K562 (cell line): ENCODE measurements around the gene ATF6B. TPM values are rescaled to one million over a fixed set of nuclear protein-coding genes. Genes with fewer than 3 reads are reported as not detected.

Experiments used
- CBX3 ChIP-seq, 2 experiments: IDR thresholded peaks; 1 replicate in 1 of 2; 2 replicates in 1 of 2; pipeline ENCODE4 v1.6.1; 2012; ENCODE audit warnings: inconsistent platforms in 2 of 2, low read length in 2 of 2, borderline replicate concordance in 1 of 2, control low read depth in 1 of 2
- CTBP1 ChIP-seq: fragments of 450-650 bp; IDR thresholded peaks from 2 replicates; pipeline ENCODE4 v1.6.1; 2016; ENCODE audit warnings: borderline replicate concordance
- ETV5 ChIP-seq: sonication (generic); formaldehyde crosslinking; IDR thresholded peaks from 2 replicates; pipeline ENCODE4 v1.4.0; 2020; ENCODE audit warnings: low read depth, mild to moderate bottlenecking, missing genetic modification reagents
- FOXP1 ChIP-seq: sonication (generic); formaldehyde crosslinking; IDR thresholded peaks from 2 replicates; pipeline ENCODE4 v1.8.0; 2022; ENCODE audit warnings: mild to moderate bottlenecking, missing genetic modification reagents
- GABPA ChIP-seq: fragments of 200-800 bp; sonication (Bioruptor generic); conservative IDR thresholded peaks from 2 replicates; pipeline ENCODE4 v1.6.1; 2016; ENCODE audit warnings: low read depth, missing genetic modification characterization, missing compliant biosample characterization
- JUNB ChIP-seq: fragments of 450-650 bp; formaldehyde crosslinking; conservative IDR thresholded peaks from 2 replicates; pipeline ENCODE4 v1.4.0; 2020; ENCODE audit warnings: mild to moderate bottlenecking
- JUND ChIP-seq, 2 experiments: IDR thresholded peaks; 2 replicates in 1 of 2; 3 replicates in 1 of 2; pipeline ENCODE4 v1.6.1; 2011; ENCODE audit warnings: borderline replicate concordance in 2 of 2, low read depth in 2 of 2, low read length in 2 of 2, improper control_type of control experiment in 1 of 2, missing biosample characterization in 1 of 2, missing genetic modification characterization in 1 of 2, missing genetic modification reagents in 1 of 2
- MAZ ChIP-seq, 2 experiments: fragments of 450-650 bp in 1 of 2; sonication (generic) in 1 of 2; formaldehyde crosslinking; IDR thresholded peaks in 1 of 2; conservative IDR thresholded peaks in 1 of 2; 2 replicates each; pipeline versions ENCODE4 v1.4.0 to v1.5.0; 2020; ENCODE audit warnings: mild to moderate bottlenecking in 1 of 2, missing genetic modification reagents in 1 of 2
- RBFOX2 ChIP-seq: fragments of 200-400 bp; formaldehyde crosslinking; IDR thresholded peaks from 2 replicates; pipeline ENCODE4 v1.6.1; 2017; ENCODE audit warnings: low read depth, mild to moderate bottlenecking, low read length, moderate library complexity
- SMARCC2 ChIP-seq: fragments of 450-650 bp; IDR thresholded peaks from 2 replicates; pipeline ENCODE4 v1.6.1; 2017; ENCODE audit warnings: antibody characterized with exemption, moderate library complexity, mild to moderate bottlenecking, low read depth
- SPI1 ChIP-seq: IDR thresholded peaks from 2 replicates; pipeline ENCODE4 v1.6.1; 2011; ENCODE audit warnings: low read depth, low read length, control low read depth, borderline replicate concordance
- YBX1 ChIP-seq: fragments of 450-650 bp; IDR thresholded peaks from 2 replicates; pipeline ENCODE4 v1.7.1; 2016; ENCODE audit warnings: mild to moderate bottlenecking
- ZEB2 ChIP-seq: fragments of 450-650 bp; IDR thresholded peaks from 2 replicates; pipeline ENCODE4 v1.6.1; 2016
- ZNF436 ChIP-seq: fragments of 250-450, 450-650 bp; sonication (Bioruptor Pico); formaldehyde crosslinking; IDR thresholded peaks from 2 replicates; pipeline ENCODE4 v1.7.0; 2020; ENCODE audit warnings: mild to moderate bottlenecking
- polyA plus RNA-seq, 8 experiments: library from polyadenylated mRNA; depleted of rRNA in 4 of 8; stranded (reverse) in 5 of 8; unstranded in 3 of 8; fragments of >200 nt; fragmentation: Nextera tagmentation in 2 of 8; fragmentation: Illumina TruSeq in 1 of 8; extraction: Ambion mirVana in 2 of 8; extraction: Trizol in 1 of 8; gene quantifications; 2 replicates each; pipeline versions ENCODE4 v1.2.1 to v1.2.3, GENCODE V29; 2011 to 2014; ENCODE audit warnings: inconsistent platforms in 1 of 8, missing spikeins in 1 of 8
- total RNA-seq, 7 experiments: library from RNA; depleted of rRNA in 6 of 7; stranded (reverse); fragments of >200 nt in 6 of 7; fragmentation: Illumina TruSeq in 2 of 7; extraction: Trizol in 2 of 7; gene quantifications; 2 replicates each; pipeline versions ENCODE4 v1.2.1 to v1.2.3, GENCODE V29; 2011 to 2021; ENCODE audit warnings: low replicate concordance in 1 of 7
- TF ChIP-seq, protein P1 (sequence below): fragments of 450-650 bp; IDR thresholded peaks from 2 replicates; pipeline ENCODE4 v1.6.1; 2016; ENCODE audit warnings: missing biosample characterization, missing genetic modification characterization
- TF ChIP-seq, protein P2 (sequence below): fragments of 200-800 bp; sonication (Bioruptor generic); IDR thresholded peaks from 2 replicates; pipeline ENCODE4 v1.6.1; 2017; ENCODE audit warnings: missing genetic modification characterization, missing compliant biosample characterization
- TF ChIP-seq, protein P3 (sequence below), 2 experiments: IDR thresholded peaks; 2 replicates each; pipeline ENCODE4 v1.6.1; 2011; ENCODE audit warnings: borderline replicate concordance in 1 of 2, control low read depth in 1 of 2, low read depth in 1 of 2, low read length in 1 of 2, mild to moderate bottlenecking in 1 of 2, mixed read lengths in 1 of 2, moderate library complexity in 1 of 2; ENCODE audit not compliant: insufficient read depth in 1 of 2, insufficient read length in 1 of 2, poor library complexity in 1 of 2, severe bottlenecking in 1 of 2; ENCODE audit errors: extremely low read depth in 1 of 2
- TF ChIP-seq, protein P4 (sequence below): sonication (generic); formaldehyde crosslinking; IDR thresholded peaks from 2 replicates; pipeline ENCODE4 v1.8.0; 2022; ENCODE audit warnings: mild to moderate bottlenecking, missing genetic modification reagents, borderline replicate concordance

Gene ATF6B
- total and polyA plus RNA-seq, 9 of the 15 experiments (the other 6 are each of a cell fraction or from before 2014, with no cell fraction given) = 20.7 to 131 (median 31.7) TPM

DNA sequence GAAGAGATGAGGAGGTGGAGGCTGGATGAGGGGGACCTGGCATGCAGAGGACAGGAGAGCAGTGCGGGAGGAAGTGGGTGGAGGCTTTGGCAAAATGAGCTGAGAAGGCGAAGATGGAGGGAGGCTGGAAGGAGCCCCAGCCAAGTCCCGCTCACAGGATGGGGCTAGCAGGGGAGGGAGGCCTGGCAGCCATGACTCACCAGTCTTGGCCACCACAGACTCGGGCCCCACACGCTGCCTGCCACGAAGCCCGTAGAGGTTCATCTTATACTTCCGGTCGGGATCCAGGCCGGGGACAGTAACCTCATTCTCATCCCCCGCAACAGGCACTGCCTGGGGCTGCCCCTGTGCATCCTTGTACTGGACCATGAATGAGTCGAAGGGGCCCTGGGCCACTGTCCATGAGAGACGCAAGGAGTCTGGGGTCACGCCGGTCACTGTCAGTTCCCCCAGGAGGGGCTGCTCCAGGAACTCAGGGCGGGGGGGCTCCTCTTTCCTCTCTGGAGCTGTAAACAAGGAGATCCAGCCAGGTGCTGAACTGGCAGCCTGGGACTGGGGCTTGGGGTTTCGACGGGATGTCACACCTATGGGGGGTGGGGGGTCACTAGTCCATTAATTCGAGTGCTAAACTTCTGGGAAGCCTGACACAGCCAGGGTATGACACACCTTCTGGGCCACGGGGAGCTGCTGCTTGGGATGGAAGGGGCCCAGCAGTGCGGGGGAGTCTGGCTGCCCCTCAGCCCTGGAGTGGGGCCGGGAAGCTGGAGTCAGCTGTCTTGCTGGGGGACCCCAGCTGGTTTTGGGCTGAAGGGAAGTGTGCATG is 46.7 kb downstream of the ATF6B start (continued):
- no peak for TF ChIP-seq SMARCC2
- peak; percentile 29; the same call in 1 of the 2 replicates for TF ChIP-seq RBFOX2
- peak in 1 of 2 experiments; percentile 30; a peak in 1 of 3 replicates for TF ChIP-seq CBX3 (IDR thresholded peaks at IDR 0.05; ENCODE audit: borderline replicate concordance in 1 of 2, low read length in 2 of 2)
- TF ChIP-seq MAZ (CRISPR knock-in tag; conservative IDR thresholded peaks at IDR 0.05 in 1 of 2, IDR thresholded peaks at IDR 0.05 in 1 of 2) = peak; percentile 58 to 66; a peak in 3 of 4 replicates
- TF ChIP-seq JUNB (CRISPR knock-in tag) = 0 out of 2 replicates have a peak, but pooled peaks have one; percentile 4
- TF ChIP-seq, protein P1, sequence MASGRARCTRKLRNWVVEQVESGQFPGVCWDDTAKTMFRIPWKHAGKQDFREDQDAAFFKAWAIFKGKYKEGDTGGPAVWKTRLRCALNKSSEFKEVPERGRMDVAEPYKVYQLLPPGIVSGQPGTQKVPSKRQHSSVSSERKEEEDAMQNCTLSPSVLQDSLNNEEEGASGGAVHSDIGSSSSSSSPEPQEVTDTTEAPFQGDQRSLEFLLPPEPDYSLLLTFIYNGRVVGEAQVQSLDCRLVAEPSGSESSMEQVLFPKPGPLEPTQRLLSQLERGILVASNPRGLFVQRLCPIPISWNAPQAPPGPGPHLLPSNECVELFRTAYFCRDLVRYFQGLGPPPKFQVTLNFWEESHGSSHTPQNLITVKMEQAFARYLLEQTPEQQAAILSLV = no peak
- 0 out of 2 replicates have a peak, but pooled peaks have one; percentile 29 for TF ChIP-seq ZEB2
- TF ChIP-seq SPI1 = peak; percentile 42; the same call in 1 of the 2 replicates
- TF ChIP-seq, protein P2, sequence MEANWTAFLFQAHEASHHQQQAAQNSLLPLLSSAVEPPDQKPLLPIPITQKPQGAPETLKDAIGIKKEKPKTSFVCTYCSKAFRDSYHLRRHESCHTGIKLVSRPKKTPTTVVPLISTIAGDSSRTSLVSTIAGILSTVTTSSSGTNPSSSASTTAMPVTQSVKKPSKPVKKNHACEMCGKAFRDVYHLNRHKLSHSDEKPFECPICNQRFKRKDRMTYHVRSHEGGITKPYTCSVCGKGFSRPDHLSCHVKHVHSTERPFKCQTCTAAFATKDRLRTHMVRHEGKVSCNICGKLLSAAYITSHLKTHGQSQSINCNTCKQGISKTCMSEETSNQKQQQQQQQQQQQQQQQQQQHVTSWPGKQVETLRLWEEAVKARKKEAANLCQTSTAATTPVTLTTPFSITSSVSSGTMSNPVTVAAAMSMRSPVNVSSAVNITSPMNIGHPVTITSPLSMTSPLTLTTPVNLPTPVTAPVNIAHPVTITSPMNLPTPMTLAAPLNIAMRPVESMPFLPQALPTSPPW (CRISPR knock-in tag) = peak; percentile 55
- TF ChIP-seq JUND (IDR thresholded peaks at IDR 0.05; ENCODE audit: borderline replicate concordance, low read depth, low read length) = peak; percentile 79
- peak; percentile 32; the same call in 1 of the 3 replicates for TF ChIP-seq JUND (tag; IDR thresholded peaks at IDR 0.05; ENCODE audit: borderline replicate concordance, low read depth, low read length)
- TF ChIP-seq, protein P3, sequence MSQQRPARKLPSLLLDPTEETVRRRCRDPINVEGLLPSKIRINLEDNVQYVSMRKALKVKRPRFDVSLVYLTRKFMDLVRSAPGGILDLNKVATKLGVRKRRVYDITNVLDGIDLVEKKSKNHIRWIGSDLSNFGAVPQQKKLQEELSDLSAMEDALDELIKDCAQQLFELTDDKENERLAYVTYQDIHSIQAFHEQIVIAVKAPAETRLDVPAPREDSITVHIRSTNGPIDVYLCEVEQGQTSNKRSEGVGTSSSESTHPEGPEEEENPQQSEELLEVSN (IDR thresholded peaks at IDR 0.05; ENCODE audit: borderline replicate concordance in 1 of 2, extremely low read depth in 1 of 2, insufficient read depth in 1 of 2, insufficient read length in 1 of 2, low read depth in 1 of 2, low read length in 1 of 2, poor library complexity in 1 of 2, severe bottlenecking in 1 of 2) = peak in 1 of 2 experiments; percentile 69
- peak; percentile 68 for TF ChIP-seq GABPA (tag)
- no peak for TF ChIP-seq YBX1
- peak; percentile 46; the same call in 1 of the 2 replicates for TF ChIP-seq FOXP1
- TF ChIP-seq ZNF436 (CRISPR knock-in tag) = no peak
- TF ChIP-seq, protein P4, sequence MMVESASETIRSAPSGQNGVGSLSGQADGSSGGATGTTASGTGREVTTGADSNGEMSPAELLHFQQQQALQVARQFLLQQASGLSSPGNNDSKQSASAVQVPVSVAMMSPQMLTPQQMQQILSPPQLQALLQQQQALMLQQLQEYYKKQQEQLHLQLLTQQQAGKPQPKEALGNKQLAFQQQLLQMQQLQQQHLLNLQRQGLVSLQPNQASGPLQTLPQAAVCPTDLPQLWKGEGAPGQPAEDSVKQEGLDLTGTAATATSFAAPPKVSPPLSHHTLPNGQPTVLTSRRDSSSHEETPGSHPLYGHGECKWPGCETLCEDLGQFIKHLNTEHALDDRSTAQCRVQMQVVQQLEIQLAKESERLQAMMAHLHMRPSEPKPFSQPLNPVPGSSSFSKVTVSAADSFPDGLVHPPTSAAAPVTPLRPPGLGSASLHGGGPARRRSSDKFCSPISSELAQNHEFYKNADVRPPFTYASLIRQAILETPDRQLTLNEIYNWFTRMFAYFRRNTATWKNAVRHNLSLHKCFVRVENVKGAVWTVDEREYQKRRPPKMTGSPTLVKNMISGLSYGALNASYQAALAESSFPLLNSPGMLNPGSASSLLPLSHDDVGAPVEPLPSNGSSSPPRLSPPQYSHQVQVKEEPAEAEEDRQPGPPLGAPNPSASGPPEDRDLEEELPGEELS (CRISPR knock-in tag) = 0 out of 2 replicates have a peak, but pooled peaks have one; percentile 22
- TF ChIP-seq CTBP1 = peak; percentile 41; the same call in 1 of the 2 replicates
- peak; percentile 53; the same call in 1 of the 2 replicates for TF ChIP-seq ETV5 (CRISPR knock-in tag)
